RWPE1 (cell line): ENCODE results near the gene HEY2.
A peak's percentile ranks its signal among the peaks of the same experiment; 100 is the strongest.

Experiments used
- CTCF ChIA-PET: fragments of 350-600 bp; sonication (Branson Sonifier 250); formaldehyde crosslinking; extraction: SDS; loops from one replicate; lab custom pipeline; 2021; lab: Yijun Ruan, JAX
- POLR2A ChIA-PET: fragments of 400-600 bp; formaldehyde crosslinking; extraction: SDS; loops from one replicate; lab custom pipeline; 2020; ENCODE audit warnings: antibody characterized with exemption; ENCODE audit not compliant: low non-redundant PET; lab: Yijun Ruan, JAX
- DNase-seq: peaks from one replicate; pipeline ENCODE4 v3.0.0; 2012; ENCODE audit warnings: low spot score
- H3K27ac ChIP-seq: fragments of 450-650 bp; 2 replicates; pipeline ENCODE4 v1.5.1; 2017
- CTCF ChIP-seq: fragments of 450-650 bp; conservative IDR thresholded peaks from 2 replicates; pipeline ENCODE4 v1.5.1; 2017; ENCODE audit warnings: low read depth, mild to moderate bottlenecking

HEY2 gene

GRCh38 chr6:125789576-125790357 lies 40.3 kb downstream of the HEY2 start:
- CTCF ChIA-PET = interaction anchor here (0.5 to 3.0 kb wide), 7 partner anchors 9 to 1355 kb away, joined by 3 to 13 read pairs (median 3); no protein-coding TSS in a partner anchor
- DNase-seq = no peak

GRCh38 chr6:125790358-125791150 lies 41.1 kb downstream of the HEY2 start, which contains the start of gene NCOA7:
NCOA7 (plus strand) TSS chr6:125790960; CDS start chr6:125815355, 24,395 bp downstream.
- H3K27ac ChIP-seq = peak within 1 kb of the TSS; percentile 90
- ChIA-PET CTCF (interaction anchor here (0.5 to 3.0 kb wide), 7 partner anchors 9 to 1489 kb away, joined by 3 to 13 read pairs (median 3); no protein-coding TSS in a partner anchor), POLR2A (interaction anchor here (0.6 to 1.6 kb wide), 2 partner anchors 9 to 27 kb away, joined by 6 to 10 read pairs; no protein-coding TSS in a partner anchor)
- no peak for TF ChIP-seq CTCF
- DNase-seq = peak; percentile 62

More at GRCh38 chr6:125789576-125790357, 40.3 kb downstream of the HEY2 start:
- H3K27ac ChIP-seq = peak overlapping the region; percentile 90
- no peak for TF ChIP-seq CTCF
- POLR2A ChIA-PET = interaction anchor here (0.6 to 1.6 kb wide), 3 partner anchors 8 to 1477 kb away, joined by 3 to 10 read pairs (median 6); partner anchors contain the start of gene RNF146

- DNase-seq = peak; percentile 63
- peak; percentile 83 for TF ChIP-seq CTCF
- CTCF ChIA-PET = interaction anchor here (0.6 to 3.0 kb wide), 7 partner anchors 10 to 1489 kb away, joined by 3 to 13 read pairs (median 3); partner anchors contain the start of gene TRMT11
- peak overlapping the region; percentile 90 for H3K27ac ChIP-seq
- POLR2A ChIA-PET = interaction anchor here (1.6 kb wide), 1 partner anchor 10 kb away, joined by 10 read pairs; no protein-coding TSS in a partner anchor
Observed at GRCh38 chr6:125791151-125791819, 41.9 kb downstream of the HEY2 start.

- DNase-seq = no peak
- H3K27ac ChIP-seq = no peak overlapping the region
- CTCF ChIA-PET = interaction anchor here (0.6 to 3.0 kb wide), 6 partner anchors 11 to 361 kb away, joined by 3 to 13 read pairs (median 4); partner anchors contain the start of gene TRMT11
- TF ChIP-seq CTCF = peak; percentile 45; the same call in 1 of the 2 replicates
- POLR2A ChIA-PET = no interaction called here
Observed at GRCh38 chr6:125791820-125792165, 42.4 kb downstream of the HEY2 start.

GRCh38 chr6:125792172-125792571 lies 42.7 kb downstream of the HEY2 start:
- H3K27ac ChIP-seq = no peak overlapping the region
- TF ChIP-seq CTCF = no peak
- POLR2A ChIA-PET = no interaction called here
- CTCF ChIA-PET = interaction anchor here (0.6 to 3.0 kb wide), 5 partner anchors 11 to 361 kb away, joined by 3 to 13 read pairs (median 6); no protein-coding TSS in a partner anchor
- DNase-seq = no peak
